H1 (cell line): ENCODE measurements around the gene RASGEF1C.

Source experiments
- CBX5 ChIP-seq: fragments of 300-800, 300-1000 bp; sonication (generic); IDR thresholded peaks from 2 replicates; pipeline ENCODE4 v1.7.1; 2016; ENCODE audit warnings: antibody characterized with exemption, low read length, low read depth
- CEBPB ChIP-seq: IDR thresholded peaks from 2 replicates; pipeline ENCODE4 v1.6.1; 2012; ENCODE audit warnings: low read depth, low read length
- CREB1 ChIP-seq: IDR thresholded peaks from 2 replicates; pipeline ENCODE4 v1.6.1; 2012; ENCODE audit warnings: inconsistent platforms
- HDAC6 ChIP-seq: IDR thresholded peaks from one replicate; pipeline ENCODE4 v1.7.1; 2012; ENCODE audit warnings: low read depth, mild to moderate bottlenecking, inconsistent platforms, low read length, moderate library complexity
- POLR2A ChIP-seq, 2 experiments: IDR thresholded peaks; 1 replicate in 1 of 2; 2 replicates in 1 of 2; pipeline ENCODE4 v1.6.1; 2011; ENCODE audit warnings: low read depth in 2 of 2, low read length in 2 of 2, mild to moderate bottlenecking in 2 of 2; ENCODE audit errors: control extremely low read depth in 1 of 2
- RAD21 ChIP-seq, 2 experiments: IDR thresholded peaks in 1 of 2; conservative IDR thresholded peaks in 1 of 2; 2 replicates each; pipeline ENCODE4 v1.6.1; 2011; ENCODE audit warnings: low read depth in 2 of 2, low read length in 2 of 2, improper control_type of control experiment in 1 of 2, inconsistent platforms in 1 of 2, mild to moderate bottlenecking in 1 of 2, moderate library complexity in 1 of 2
- RXRA ChIP-seq: IDR thresholded peaks from 2 replicates; pipeline ENCODE4 v1.6.1; 2011; ENCODE audit warnings: low read depth, mild to moderate bottlenecking, low read length, moderate library complexity; ENCODE audit not compliant: insufficient read depth
- TF ChIP-seq, protein P1 (sequence below), 3 experiments: IDR thresholded peaks; 1 replicate in 2 of 3; 2 replicates in 1 of 3; pipeline versions ENCODE4 v1.5.1 to v1.6.1; 2011; ENCODE audit warnings: low read length in 3 of 3, mild to moderate bottlenecking in 3 of 3, inconsistent platforms in 2 of 3, low read depth in 1 of 3, moderate library complexity in 1 of 3; ENCODE audit not compliant: insufficient read depth in 1 of 3; ENCODE audit errors: control extremely low read depth in 1 of 3

DNA sequence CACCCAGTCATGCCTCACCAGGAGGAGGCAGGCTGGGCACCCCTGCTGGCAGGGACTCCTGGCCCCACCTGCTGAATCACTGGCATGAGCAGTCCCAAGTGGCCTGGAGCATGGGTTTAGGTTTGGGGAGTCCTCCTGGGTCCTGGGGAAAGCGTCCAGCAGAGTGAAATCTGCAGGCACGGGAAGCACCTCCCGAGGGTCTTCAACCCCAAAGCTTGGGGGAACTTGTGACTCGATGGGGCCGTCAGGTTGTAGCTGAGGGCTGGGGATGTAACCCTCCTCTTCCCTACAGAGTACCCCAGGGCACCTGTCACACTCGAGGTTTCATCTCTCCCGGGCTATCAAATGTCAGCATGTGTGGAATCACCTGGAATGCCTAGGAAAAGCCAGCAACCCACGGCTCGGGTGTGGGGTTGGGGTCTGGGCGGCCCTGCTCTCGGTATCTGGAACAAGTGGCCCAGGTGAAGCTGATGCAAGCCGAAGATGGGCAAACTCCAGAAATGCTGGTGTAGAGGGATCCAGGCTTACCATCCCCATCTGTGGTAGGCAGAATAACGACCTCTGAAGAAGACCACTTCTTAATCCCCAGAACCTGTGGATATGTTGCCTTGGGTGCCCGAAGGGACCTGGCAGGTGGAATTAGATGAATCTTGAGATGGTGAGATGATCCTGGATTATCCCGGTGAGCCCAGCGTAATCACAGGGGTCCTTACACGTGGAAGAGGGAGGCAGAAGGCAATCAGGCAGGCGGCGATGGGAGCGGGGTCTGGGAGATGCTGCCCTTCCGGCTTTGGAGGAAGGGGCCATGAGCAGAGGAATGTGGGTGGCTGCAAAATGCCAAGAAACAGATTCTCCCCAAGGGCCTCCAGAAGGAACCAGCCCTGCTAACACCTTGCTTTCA lies 6.1 kb upstream of the RASGEF1C start:
- TF ChIP-seq POLR2A (IDR thresholded peaks at IDR 0.05; ENCODE audit: control extremely low read depth in 1 of 2, low read depth in 2 of 2, low read length in 2 of 2) = no peak
- TF ChIP-seq, protein P1, sequence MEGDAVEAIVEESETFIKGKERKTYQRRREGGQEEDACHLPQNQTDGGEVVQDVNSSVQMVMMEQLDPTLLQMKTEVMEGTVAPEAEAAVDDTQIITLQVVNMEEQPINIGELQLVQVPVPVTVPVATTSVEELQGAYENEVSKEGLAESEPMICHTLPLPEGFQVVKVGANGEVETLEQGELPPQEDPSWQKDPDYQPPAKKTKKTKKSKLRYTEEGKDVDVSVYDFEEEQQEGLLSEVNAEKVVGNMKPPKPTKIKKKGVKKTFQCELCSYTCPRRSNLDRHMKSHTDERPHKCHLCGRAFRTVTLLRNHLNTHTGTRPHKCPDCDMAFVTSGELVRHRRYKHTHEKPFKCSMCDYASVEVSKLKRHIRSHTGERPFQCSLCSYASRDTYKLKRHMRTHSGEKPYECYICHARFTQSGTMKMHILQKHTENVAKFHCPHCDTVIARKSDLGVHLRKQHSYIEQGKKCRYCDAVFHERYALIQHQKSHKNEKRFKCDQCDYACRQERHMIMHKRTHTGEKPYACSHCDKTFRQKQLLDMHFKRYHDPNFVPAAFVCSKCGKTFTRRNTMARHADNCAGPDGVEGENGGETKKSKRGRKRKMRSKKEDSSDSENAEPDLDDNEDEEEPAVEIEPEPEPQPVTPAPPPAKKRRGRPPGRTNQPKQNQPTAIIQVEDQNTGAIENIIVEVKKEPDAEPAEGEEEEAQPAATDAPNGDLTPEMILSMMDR (IDR thresholded peaks at IDR 0.05; ENCODE audit: control extremely low read depth in 1 of 3, insufficient read depth in 1 of 3, low read depth in 1 of 3, low read length in 3 of 3) = no peak
- TF ChIP-seq CREB1 = no peak
- no peak for TF ChIP-seq CEBPB
- TF ChIP-seq RXRA = no peak
- no peak for TF ChIP-seq CBX5
- TF ChIP-seq RAD21 (IDR thresholded peaks at IDR 0.05 in 1 of 2, conservative IDR thresholded peaks at IDR 0.05 in 1 of 2; ENCODE audit: low read depth in 2 of 2, low read length in 2 of 2) = no peak
- TF ChIP-seq HDAC6 = no peak
